GM19372 (cell line): Measurements from ENCODE around the gene ERI2.
"Not testable (repeated sequence)": the region's sequence is repeated elsewhere in the genome, so short reads cannot be mapped to it uniquely, and the experiment has no call there.

Experiments
- ATAC-seq: cut with Tn5 transposase; IDR thresholded peaks from one replicate; pipeline ENCODE4 v1.9.1; 2021; ENCODE audit warnings: mild to moderate bottlenecking, low read depth, moderate library complexity; ENCODE audit not compliant: unreplicated experiment

ERI2 gene

GRCh38 chr16:20767577-20767976 lies 38.7 kb downstream of the ERI2 start:
- ATAC-seq, result no peak

- no peak for ATAC-seq
These were observed 40.0 kb downstream of the ERI2 start for GRCh38 chr16:20766294-20766693.

GRCh38 chr16:20765732-20766131 lies 40.5 kb downstream of the ERI2 start:
- no peak for ATAC-seq

- ATAC-seq, result not testable (repeated sequence)
These were observed 41.8 kb downstream of the ERI2 start for GRCh38 chr16:20764448-20764847.

- peak; percentile 96 for ATAC-seq
These were observed 42.6 kb downstream of the ERI2 start, which contains the start of gene ACSM3 for GRCh38 chr16:20763461-20764232. Gene ACSM3 (plus strand): TSS chr16:20764014. CDS start chr16:20770035, 6,021 bp downstream.

DNA sequence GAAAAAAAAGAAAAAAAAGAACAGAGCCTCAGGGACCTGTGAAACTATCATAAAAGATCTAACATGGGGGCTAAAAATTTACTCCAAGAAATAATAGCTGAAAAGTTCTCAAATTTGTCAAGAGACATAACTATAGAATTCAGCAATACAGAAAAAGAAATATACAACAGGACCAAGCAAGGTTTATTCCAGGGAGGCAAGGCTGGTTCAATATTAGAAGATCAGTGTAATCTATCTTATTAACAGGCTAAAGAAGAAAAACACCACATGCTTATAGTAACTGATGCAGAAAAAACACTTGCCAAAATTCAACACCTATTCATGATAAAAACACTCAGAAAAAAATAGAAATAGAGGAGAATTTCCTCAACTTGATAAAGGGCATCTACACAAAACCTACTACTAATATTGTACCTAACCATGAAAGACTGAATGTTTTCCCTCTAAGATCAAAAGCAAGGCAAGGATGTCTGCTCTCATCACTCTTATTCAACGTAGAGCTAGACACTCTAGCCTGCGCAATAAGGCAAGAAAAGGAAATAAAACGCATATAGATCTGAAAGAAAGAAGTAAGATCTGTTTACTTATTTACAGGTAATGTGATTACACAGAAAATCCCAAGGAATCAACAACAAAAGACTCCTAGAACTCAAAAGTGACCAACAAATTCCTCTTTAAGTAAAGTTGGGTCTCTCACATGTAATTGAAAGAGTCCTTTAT lies 43.7 kb downstream of the ERI2 start:
- ATAC-seq, result no peak

GRCh38 chr16:20761175-20761574 lies 45.1 kb downstream of the ERI2 start:
- no peak for ATAC-seq

DNA sequence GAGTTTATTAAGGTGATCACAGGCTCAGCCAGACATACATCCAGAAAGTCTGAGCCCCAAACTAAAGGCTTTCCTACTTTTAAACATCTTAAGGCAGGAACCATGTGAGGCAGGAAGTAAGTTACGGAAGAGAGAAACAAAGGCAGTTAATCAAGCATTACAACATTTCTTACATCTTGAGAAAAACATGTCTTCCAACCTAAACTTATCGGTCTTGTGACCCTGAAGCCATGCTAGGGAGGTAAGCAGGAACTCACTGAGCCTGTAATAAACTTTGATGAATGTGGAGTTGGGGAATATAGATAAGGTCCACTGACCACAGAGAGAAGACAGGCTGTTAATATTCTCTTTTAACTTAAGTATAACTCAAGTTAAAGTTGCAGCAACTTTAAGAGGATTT lies 45.9 kb downstream of the ERI2 start:
- ATAC-seq, result no peak

DNA sequence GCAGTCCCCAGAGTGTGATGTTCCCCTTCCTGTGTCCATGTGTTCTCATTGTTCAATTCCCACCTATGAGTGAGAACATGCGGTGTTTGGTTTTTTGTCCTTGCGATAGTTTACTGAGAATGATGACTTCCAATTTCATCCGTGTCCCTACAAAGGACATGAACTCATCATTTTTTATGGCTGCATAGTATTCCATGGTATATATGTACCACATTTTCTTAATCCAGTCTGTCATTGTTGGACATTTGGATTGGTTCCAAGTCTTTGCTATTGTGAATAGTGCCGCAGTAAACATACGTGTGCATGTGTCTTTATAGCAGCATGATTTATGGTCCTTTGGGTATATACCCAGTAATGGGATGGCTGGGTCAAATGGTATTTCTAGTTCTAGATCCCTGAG lies 50.5 kb downstream of the ERI2 start:
- not testable (repeated sequence) for ATAC-seq

DNA sequence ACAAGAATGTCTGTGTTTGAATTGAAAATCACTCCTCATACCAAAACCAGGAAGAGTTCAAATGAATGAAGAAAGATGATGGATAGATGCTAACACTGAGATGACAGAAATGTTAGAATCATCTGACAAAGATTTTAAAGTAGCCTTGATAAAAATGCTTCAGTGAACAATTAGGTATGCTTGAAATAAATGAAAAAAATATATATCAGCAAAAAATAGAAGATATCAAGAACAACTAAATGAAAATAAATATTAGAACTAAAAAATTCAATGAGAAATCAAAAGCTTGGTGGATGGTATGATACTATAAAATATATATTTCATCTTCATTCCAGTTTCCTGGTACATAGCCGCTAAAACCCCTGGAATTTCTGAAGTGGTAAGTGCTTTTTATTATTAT lies 51.0 kb downstream of the ERI2 start:
- no peak for ATAC-seq

DNA sequence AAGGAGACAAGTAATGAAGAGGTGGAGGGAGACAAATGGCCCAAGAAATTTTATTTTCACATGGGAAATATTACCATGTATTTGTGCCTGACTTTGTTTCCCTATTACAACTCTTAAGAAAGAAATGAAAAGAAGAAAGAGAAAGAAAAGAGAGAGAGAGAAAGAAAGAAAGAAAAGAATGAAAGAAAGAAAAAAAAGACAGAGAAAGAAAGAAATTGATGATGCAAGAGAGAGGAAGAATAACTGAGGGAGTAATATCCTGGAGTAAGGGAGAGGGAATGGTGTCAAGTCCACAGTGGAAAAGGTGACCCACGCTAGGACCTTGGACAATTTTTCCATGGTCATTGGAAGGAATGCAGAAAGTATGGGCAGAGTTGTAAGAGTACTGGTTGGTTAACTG lies 52.5 kb downstream of the ERI2 start:
- no peak for ATAC-seq

GRCh38 chr16:20750558-20750957 lies 55.7 kb downstream of the ERI2 start:
- ATAC-seq, result no peak

DNA sequence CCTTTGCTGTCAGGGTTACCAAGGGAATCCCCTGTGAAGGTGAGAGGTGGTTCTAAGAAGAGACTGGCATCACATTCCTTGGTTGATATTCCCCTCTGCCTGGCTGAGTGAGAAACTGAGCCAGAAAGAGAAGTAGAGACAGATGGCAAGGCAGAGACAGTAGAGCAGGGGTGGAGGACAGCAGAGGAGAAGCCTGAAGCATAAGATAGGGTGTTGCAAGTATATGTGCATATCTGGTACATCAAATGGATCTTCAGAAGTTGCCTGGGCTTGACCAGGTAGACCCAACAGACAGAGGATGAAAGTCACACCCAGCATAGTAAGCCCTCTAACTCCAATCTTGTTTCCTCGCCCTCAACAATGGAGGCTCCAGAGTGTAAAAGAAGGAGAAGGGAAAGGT lies 56.8 kb downstream of the ERI2 start:
- no peak for ATAC-seq

- ATAC-seq, result no peak
These were observed 59.0 kb downstream of the ERI2 start for GRCh38 chr16:20747030-20747816.

DNA sequence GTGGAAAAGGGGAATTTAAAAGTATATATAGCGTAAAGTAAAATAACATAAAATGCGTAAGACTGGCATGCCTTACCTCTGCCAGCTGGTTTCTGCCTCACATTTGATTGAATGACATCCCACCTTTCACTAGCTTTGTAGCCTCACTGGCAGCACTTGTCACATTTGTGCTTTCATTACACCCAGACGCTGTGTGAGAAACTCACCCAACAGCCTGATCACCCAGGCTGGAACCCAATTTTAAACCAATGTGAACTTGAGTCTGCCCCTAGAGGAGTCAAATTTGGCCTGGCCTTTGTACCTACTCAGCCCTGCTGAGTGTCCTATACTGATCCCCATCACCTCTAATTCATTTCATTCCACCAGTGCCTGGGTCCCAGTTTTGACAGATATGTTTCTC lies 59.8 kb downstream of the ERI2 start:
- ATAC-seq, result no peak
